ENCODE measurements around the gene NRG2.

Gene NRG2

DNA sequence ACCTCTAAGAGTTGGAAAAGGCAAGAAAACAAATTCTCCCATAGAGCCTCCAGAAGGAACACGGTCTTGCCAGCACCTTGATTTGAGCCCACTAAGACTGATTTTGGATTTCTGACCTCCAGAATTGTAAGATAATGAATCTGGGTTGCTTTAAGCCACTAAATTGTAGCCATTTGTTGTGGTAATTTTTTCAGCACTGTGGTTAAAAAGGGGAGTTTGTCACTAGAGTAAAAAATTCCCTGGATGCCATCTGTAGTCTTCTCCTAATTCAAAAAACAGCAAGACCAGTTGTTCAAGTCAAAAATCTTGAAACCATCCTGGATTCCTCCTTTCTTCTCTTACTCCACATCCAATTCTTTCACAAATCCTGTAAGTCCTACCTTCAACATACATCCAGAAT, 39.6 kb downstream of the NRG2 start:
- TF ChIP-seq, protein P1, sequence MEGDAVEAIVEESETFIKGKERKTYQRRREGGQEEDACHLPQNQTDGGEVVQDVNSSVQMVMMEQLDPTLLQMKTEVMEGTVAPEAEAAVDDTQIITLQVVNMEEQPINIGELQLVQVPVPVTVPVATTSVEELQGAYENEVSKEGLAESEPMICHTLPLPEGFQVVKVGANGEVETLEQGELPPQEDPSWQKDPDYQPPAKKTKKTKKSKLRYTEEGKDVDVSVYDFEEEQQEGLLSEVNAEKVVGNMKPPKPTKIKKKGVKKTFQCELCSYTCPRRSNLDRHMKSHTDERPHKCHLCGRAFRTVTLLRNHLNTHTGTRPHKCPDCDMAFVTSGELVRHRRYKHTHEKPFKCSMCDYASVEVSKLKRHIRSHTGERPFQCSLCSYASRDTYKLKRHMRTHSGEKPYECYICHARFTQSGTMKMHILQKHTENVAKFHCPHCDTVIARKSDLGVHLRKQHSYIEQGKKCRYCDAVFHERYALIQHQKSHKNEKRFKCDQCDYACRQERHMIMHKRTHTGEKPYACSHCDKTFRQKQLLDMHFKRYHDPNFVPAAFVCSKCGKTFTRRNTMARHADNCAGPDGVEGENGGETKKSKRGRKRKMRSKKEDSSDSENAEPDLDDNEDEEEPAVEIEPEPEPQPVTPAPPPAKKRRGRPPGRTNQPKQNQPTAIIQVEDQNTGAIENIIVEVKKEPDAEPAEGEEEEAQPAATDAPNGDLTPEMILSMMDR (conservative IDR thresholded peaks at IDR 0.05; ENCODE audit: low read depth): no peak
- ChIA-PET POLR2A (ENCODE audit: low non-redundant PET) (no interaction called here), CTCF (interaction anchor here (0.6 to 0.7 kb wide), 3 partner anchors 61 to 866 kb away, joined by 3 read pairs; no protein-coding TSS in a partner anchor)
- DNase-seq (ENCODE audit: low spot score): no peak
- no peak overlapping the region for H3K27ac ChIP-seq

DNA sequence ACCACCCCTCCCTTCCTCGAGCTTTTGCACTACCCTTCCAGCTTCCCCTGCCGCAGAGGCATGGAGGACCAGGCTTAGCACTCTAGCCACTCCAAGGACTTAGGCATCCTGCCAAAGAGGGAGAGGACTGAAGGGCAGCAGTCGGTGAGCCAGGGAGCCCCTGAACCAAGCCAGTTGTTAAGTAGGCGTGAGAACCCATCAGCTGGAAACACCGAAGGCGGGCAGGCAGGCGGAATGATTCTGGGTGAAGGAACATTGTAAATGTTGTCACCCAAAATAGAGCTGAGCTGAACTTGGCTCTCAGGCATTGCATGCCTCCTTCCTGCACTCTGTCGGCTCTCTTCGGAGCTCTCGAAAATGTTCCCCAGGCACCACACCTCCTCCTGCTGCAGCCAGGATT, 42.8 kb downstream of the NRG2 start:
- DNase-seq (ENCODE audit: low spot score): no peak
- POLR2A ChIA-PET (ENCODE audit: low non-redundant PET): no interaction called here
- CTCF ChIA-PET: interaction anchor here (3.2 kb wide), 1 partner anchor 31 kb away, joined by 11 read pairs; no protein-coding TSS in a partner anchor
- TF ChIP-seq, protein P1 (conservative IDR thresholded peaks at IDR 0.05; ENCODE audit: low read depth): no peak
- no peak overlapping the region for H3K27ac ChIP-seq

DNA sequence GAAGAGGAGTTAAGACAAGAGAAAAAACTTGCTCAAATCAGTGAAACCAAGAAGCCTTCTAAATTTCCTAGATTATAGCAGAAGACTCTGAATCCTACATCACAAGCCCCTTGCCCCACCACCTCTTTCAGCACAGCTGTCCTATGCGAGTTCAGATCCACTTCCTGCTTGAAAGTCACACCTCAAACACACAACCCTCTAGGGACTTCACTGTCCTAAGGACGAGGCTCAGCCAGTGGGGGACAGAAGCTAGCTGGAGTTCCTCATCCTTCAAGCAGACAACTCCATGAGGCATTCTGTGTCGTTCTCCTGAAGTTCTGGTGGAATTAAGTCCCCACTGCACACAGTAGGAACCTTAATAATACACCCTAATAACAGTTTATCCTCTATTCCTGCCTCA, 44.3 kb downstream of the NRG2 start:
- CTCF ChIA-PET: interaction anchor here (0.7 to 3.2 kb wide), 2 partner anchors 15 to 30 kb away, joined by 3 to 11 read pairs; no protein-coding TSS in a partner anchor
- no peak overlapping the region for H3K27ac ChIP-seq
- TF ChIP-seq, protein P1 (conservative IDR thresholded peaks at IDR 0.05; ENCODE audit: low read depth): no peak
- DNase-seq (ENCODE audit: low spot score): no peak
- POLR2A ChIA-PET (ENCODE audit: low non-redundant PET): no interaction called here

DNA sequence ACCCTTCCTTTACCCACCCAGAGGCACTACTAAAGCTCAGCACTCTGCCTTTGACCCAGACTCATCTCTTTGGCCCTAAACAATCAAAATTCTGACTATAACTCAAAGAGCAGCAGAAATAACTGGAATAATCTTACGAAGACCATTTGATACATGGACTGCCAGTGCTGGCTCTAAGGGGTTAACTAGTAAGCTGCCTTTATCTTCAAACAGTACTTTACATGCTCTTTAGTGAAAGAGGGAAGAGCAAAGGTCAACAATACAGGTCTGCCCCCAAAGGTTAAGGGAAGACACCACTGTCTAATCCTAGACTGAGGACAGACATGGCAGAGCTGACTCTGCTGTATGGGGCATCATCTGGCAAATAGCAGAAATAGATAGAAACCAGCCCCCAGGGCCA, 45.8 kb downstream of the NRG2 start:
- TF ChIP-seq, protein P1 (conservative IDR thresholded peaks at IDR 0.05; ENCODE audit: low read depth): no peak
- ChIA-PET POLR2A (ENCODE audit: low non-redundant PET) (no interaction called here), CTCF (interaction anchor here (0.6 to 1.1 kb wide), 4 partner anchors 11 to 76 kb away, joined by 3 to 4 read pairs (median 4); no protein-coding TSS in a partner anchor)
- H3K27ac ChIP-seq: no peak overlapping the region
- DNase-seq (ENCODE audit: low spot score): no peak

DNA sequence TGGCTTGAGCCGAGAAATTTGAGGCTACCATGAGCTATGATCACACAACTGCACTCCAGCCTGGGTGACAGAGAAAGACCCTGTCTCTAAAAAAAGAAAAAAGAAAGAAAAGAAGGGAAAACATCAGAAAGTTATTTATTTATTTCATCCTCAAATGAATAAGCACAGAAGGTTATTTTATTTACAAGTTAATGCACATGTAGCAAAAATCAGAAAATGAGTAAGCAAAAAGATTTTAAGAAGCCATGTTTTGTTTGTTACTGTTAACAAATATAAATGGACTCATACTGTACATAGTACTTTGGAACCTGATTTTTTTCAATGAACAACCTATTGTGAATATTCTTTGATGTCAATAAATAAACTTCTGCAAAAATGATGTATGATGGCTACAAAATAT, 47.2 kb downstream of the NRG2 start:
- POLR2A ChIA-PET (ENCODE audit: low non-redundant PET): no interaction called here

DNA sequence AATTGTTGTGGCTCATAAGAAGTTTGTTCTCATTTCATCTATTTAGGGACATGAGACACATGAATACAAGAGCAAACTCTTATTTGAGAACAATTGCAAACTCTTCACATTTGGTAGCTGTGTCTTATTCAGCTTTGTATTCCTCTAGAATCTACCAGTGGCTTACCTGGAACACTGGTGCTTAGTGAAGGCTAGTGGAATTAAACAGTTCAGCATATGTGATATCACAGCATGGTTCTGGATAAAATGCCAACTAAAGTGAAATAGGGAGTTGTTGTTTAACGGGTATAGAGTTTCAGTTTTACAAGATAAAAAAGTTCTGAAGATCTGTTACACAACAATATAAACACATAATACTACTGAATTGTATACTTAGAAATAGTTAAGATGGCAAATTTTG, 48.9 kb downstream of the NRG2 start:
- TF ChIP-seq, protein P1 (conservative IDR thresholded peaks at IDR 0.05; ENCODE audit: low read depth): no peak
- CTCF ChIA-PET: interaction anchor here (1.0 kb wide), 1 partner anchor 25 kb away, joined by 4 read pairs; no protein-coding TSS in a partner anchor

More for the DNA sequence above, 47.2 kb downstream of the NRG2 start:
- no peak overlapping the region for H3K27ac ChIP-seq
- DNase-seq (ENCODE audit: low spot score): no peak
- CTCF ChIA-PET: no interaction called here
- TF ChIP-seq, protein P1 (conservative IDR thresholded peaks at IDR 0.05; ENCODE audit: low read depth): no peak

More for the DNA sequence above, 48.9 kb downstream of the NRG2 start:
- H3K27ac ChIP-seq: no peak overlapping the region
- POLR2A ChIA-PET (ENCODE audit: low non-redundant PET): no interaction called here
- DNase-seq (ENCODE audit: low spot score): no peak
